HEK293 (cell line): ENCODE data around the gene ARHGAP24.

ENCODE experiments used
- YY2 ChIP-seq: fragments of 450-650 bp; formaldehyde crosslinking; IDR thresholded peaks from 2 replicates; pipeline ENCODE4 v1.5.1; 2016; ENCODE audit warnings: missing biosample characterization, missing genetic modification characterization
- ZFP3 ChIP-seq: fragments of 450-650 bp; formaldehyde crosslinking; IDR thresholded peaks from 2 replicates; pipeline ENCODE4 v1.5.1; 2016; ENCODE audit warnings: low read depth, missing biosample characterization, missing genetic modification characterization
- ZNF184 ChIP-seq: fragments of 450-650 bp; IDR thresholded peaks from 2 replicates; pipeline ENCODE4 v1.5.1; 2018; ENCODE audit warnings: missing biosample characterization, mild to moderate bottlenecking, missing genetic modification characterization
- ZNF274 ChIP-seq, 2 experiments: fragments of 200-500 bp in 1 of 2; fragments of 450-650 bp in 1 of 2; sonication (Bioruptor generic) in 1 of 2; formaldehyde crosslinking in 1 of 2; IDR thresholded peaks; 2 replicates each; pipeline versions ENCODE4 v1.5.1 to v1.6.1; 2014 to 2016; ENCODE audit warnings: borderline replicate concordance in 1 of 2, inconsistent platforms in 1 of 2, low read length in 1 of 2, missing biosample characterization in 1 of 2, missing genetic modification characterization in 1 of 2
- ZNF610 ChIP-seq: fragments of 450-650 bp; formaldehyde crosslinking; IDR thresholded peaks from 2 replicates; pipeline ENCODE4 v1.5.1; 2016; ENCODE audit warnings: missing biosample characterization, missing genetic modification characterization, borderline replicate concordance
- TF ChIP-seq, protein P1 (sequence below): fragments of 450-650 bp; IDR thresholded peaks from 2 replicates; pipeline ENCODE4 v1.5.1; 2018; ENCODE audit warnings: missing biosample characterization, missing genetic modification characterization
- TF ChIP-seq, protein P2 (sequence below): fragments of 450-650 bp; formaldehyde crosslinking; IDR thresholded peaks from 2 replicates; pipeline ENCODE4 v1.5.1; 2016; ENCODE audit warnings: missing biosample characterization, missing genetic modification characterization

DNA sequence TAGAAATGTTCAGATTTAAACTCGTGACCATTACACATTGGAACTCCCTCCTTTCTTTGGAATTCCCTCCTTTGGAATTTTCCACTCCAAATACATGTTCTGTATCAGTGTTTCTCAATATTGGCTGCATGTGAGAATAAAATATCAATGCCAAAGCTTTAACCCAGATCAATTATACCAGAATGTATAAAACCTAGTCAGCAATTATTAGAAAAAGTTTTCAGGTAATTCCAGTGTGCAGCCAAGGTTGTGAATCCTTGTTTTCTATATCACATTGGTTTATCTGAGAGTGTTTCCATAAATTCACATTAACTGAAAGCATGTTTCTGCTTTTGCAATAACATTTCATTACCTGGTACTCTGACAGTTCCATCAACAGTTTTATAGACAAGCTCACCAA is 490.6 kb downstream of the ARHGAP24 start:
- TF ChIP-seq ZNF184 (tag by site-specific recombination) (no peak), YY2 (tag by site-specific recombination) (no peak), ZNF274 (IDR thresholded peaks at IDR 0.05; ENCODE audit: low read length) (no peak), ZNF274 (tag by site-specific recombination; IDR thresholded peaks at IDR 0.05; ENCODE audit: borderline replicate concordance) (no peak), ZFP3 (tag by site-specific recombination) (no peak), ZNF610 (no peak)
- TF ChIP-seq, protein P1, sequence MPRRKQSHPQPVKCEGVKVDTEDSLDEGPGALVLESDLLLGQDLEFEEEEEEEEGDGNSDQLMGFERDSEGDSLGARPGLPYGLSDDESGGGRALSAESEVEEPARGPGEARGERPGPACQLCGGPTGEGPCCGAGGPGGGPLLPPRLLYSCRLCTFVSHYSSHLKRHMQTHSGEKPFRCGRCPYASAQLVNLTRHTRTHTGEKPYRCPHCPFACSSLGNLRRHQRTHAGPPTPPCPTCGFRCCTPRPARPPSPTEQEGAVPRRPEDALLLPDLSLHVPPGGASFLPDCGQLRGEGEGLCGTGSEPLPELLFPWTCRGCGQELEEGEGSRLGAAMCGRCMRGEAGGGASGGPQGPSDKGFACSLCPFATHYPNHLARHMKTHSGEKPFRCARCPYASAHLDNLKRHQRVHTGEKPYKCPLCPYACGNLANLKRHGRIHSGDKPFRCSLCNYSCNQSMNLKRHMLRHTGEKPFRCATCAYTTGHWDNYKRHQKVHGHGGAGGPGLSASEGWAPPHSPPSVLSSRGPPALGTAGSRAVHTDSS (tag by site-specific recombination), result no peak
- TF ChIP-seq, protein P2, sequence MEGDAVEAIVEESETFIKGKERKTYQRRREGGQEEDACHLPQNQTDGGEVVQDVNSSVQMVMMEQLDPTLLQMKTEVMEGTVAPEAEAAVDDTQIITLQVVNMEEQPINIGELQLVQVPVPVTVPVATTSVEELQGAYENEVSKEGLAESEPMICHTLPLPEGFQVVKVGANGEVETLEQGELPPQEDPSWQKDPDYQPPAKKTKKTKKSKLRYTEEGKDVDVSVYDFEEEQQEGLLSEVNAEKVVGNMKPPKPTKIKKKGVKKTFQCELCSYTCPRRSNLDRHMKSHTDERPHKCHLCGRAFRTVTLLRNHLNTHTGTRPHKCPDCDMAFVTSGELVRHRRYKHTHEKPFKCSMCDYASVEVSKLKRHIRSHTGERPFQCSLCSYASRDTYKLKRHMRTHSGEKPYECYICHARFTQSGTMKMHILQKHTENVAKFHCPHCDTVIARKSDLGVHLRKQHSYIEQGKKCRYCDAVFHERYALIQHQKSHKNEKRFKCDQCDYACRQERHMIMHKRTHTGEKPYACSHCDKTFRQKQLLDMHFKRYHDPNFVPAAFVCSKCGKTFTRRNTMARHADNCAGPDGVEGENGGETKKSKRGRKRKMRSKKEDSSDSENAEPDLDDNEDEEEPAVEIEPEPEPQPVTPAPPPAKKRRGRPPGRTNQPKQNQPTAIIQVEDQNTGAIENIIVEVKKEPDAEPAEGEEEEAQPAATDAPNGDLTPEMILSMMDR (tag by site-specific recombination), result no peak
